Measurements from ENCODE around the gene SLFN12L. TPM values are rescaled to one million over a fixed set of nuclear protein-coding genes. Genes with fewer than 3 reads are reported as not detected.

SLFN12L gene
- total and polyA plus RNA-seq, 3 experiments from 2014 or later = 27.5 to 50.8 (median 48.8) TPM

GRCh38 chr17:35496451-35497290, 40.8 kb downstream of the SLFN12L start:
- peak overlapping the region in 7 of 8 donors; percentile 17 to 87 (median 57) for H3K27ac Mint-ChIP-seq

GRCh38 chr17:35493040-35493439, 44.4 kb downstream of the SLFN12L start:
- H3K4me3 ChIP-seq (ENCODE audit: low read length) = no peak overlapping the region
- ChIA-PET CTCF (interaction anchor here (0.6 kb wide), 1 partner anchor 42 kb away, joined by 4 read pairs; no protein-coding TSS in a partner anchor), POLR2A (no interaction called here)
- Mint-ChIP-seq H3K36me3 (peaks cover 0 to 71% (median 22%) of the 10 kb centered on the region in 3 donors), H3K27me3 (no peaks in the 10 kb centered on the region), H3K4me3 (no peak overlapping the region), H3K4me1 (peaks cover 66 to 89% (median 79%) of the 10 kb centered on the region in 3 donors), H3K9me3 (no peaks in the 10 kb centered on the region), H3K27ac (peak overlapping the region in 7 of 8 donors; percentile 40 to 84 (median 71))
- H3K9me3 ChIP-seq (ENCODE audit: low read length) = no peaks in the 10 kb centered on the region
- H3K4me1 ChIP-seq (ENCODE audit: insufficient read depth, low read length) = peaks cover 19% of the 10 kb centered on the region
- H3K27ac ChIP-seq (ENCODE audit: low read depth, low read length) = no peak overlapping the region
- H3K27me3 ChIP-seq (ENCODE audit: insufficient read depth, low read length, poor library complexity, severe bottlenecking) = no peaks in the 10 kb centered on the region
- no peak for DNase-seq
- H3K36me3 ChIP-seq (ENCODE audit: insufficient read depth, low read length) = no peaks in the 10 kb centered on the region

More at GRCh38 chr17:35496451-35497290, 40.8 kb downstream of the SLFN12L start:
- no peak for DNase-seq
- Histone ChIP-seq H3K36me3 (ENCODE audit: insufficient read depth, low read length) (peaks cover 5% of the 10 kb centered on the region), H3K27me3 (ENCODE audit: insufficient read depth, low read length, poor library complexity, severe bottlenecking) (no peaks in the 10 kb centered on the region), H3K4me1 (ENCODE audit: insufficient read depth, low read length) (peaks cover 23% of the 10 kb centered on the region), H3K27ac (ENCODE audit: low read depth, low read length) (no peak overlapping the region), H3K4me3 (ENCODE audit: low read length) (no peak overlapping the region), H3K9me3 (ENCODE audit: low read length) (no peaks in the 10 kb centered on the region)
- CTCF ChIA-PET = no interaction called here
- Mint-ChIP-seq H3K27me3 (no peaks in the 10 kb centered on the region), H3K36me3 (peaks cover 10 to 74% (median 25%) of the 10 kb centered on the region in 3 donors), H3K4me1 (peaks cover 67 to 90% (median 80%) of the 10 kb centered on the region in 3 donors), H3K4me3 (no peak overlapping the region), H3K9me3 (peaks cover 0 to 4% (median 0%) of the 10 kb centered on the region in 5 donors)
- POLR2A ChIA-PET = no interaction called here

GRCh38 chr17:35491417-35491816, 46.1 kb downstream of the SLFN12L start:
- Histone ChIP-seq H3K27me3 (ENCODE audit: insufficient read depth, low read length, poor library complexity, severe bottlenecking) (no peaks in the 10 kb centered on the region), H3K27ac (ENCODE audit: low read depth, low read length) (no peak overlapping the region), H3K9me3 (ENCODE audit: low read length) (no peaks in the 10 kb centered on the region), H3K4me1 (ENCODE audit: insufficient read depth, low read length) (peaks cover 25% of the 10 kb centered on the region), H3K36me3 (ENCODE audit: insufficient read depth, low read length) (no peaks in the 10 kb centered on the region), H3K4me3 (ENCODE audit: low read length) (no peak overlapping the region)
- Mint-ChIP-seq H3K4me1 (peaks cover 69 to 88% (median 84%) of the 10 kb centered on the region in 3 donors), H3K4me3 (peak overlapping the region in 1 of 7 donors; percentile 38), H3K27ac (peak overlapping the region; percentile 35 to 87 (median 74)), H3K9me3 (no peaks in the 10 kb centered on the region), H3K36me3 (peaks cover 0 to 72% (median 21%) of the 10 kb centered on the region in 3 donors), H3K27me3 (no peaks in the 10 kb centered on the region)
- ChIA-PET CTCF (interaction anchor here (1.0 to 1.1 kb wide), 2 partner anchors 11 to 179 kb away, joined by 3 to 5 read pairs; no protein-coding TSS in a partner anchor), POLR2A (no interaction called here)
- DNase-seq = no peak

GRCh38 chr17:35489944-35490343, 47.5 kb downstream of the SLFN12L start:
- CTCF ChIA-PET = interaction anchor here (1.1 kb wide), 1 partner anchor 10 kb away, joined by 5 read pairs; no protein-coding TSS in a partner anchor
- Mint-ChIP-seq H3K9me3 (no peaks in the 10 kb centered on the region), H3K4me1 (peaks cover 80 to 94% (median 92%) of the 10 kb centered on the region in 3 donors), H3K4me3 (peak overlapping the region in 1 of 7 donors; percentile 55), H3K36me3 (peaks cover 0 to 82% (median 27%) of the 10 kb centered on the region in 3 donors), H3K27me3 (no peaks in the 10 kb centered on the region), H3K27ac (peak overlapping the region in 6 of 8 donors; percentile 48 to 87 (median 68))
- POLR2A ChIA-PET = no interaction called here
- H3K27me3 ChIP-seq (ENCODE audit: insufficient read depth, low read length, poor library complexity, severe bottlenecking) = no peaks in the 10 kb centered on the region
- H3K9me3 ChIP-seq (ENCODE audit: low read length) = no peaks in the 10 kb centered on the region
- no peak overlapping the region for H3K27ac ChIP-seq (ENCODE audit: low read depth, low read length)
- H3K36me3 ChIP-seq (ENCODE audit: insufficient read depth, low read length) = no peaks in the 10 kb centered on the region
- DNase-seq = no peak
- H3K4me3 ChIP-seq (ENCODE audit: low read length) = no peak overlapping the region
- peaks cover 32% of the 10 kb centered on the region for H3K4me1 ChIP-seq (ENCODE audit: insufficient read depth, low read length)

GRCh38 chr17:35488991-35489390, 48.5 kb downstream of the SLFN12L start:
- Mint-ChIP-seq H3K36me3 (peaks cover 6 to 86% (median 31%) of the 10 kb centered on the region in 3 donors), H3K27ac (peak overlapping the region; percentile 61 to 99 (median 86)), H3K4me3 (peak overlapping the region; percentile 38 to 100 (median 95)), H3K9me3 (no peaks in the 10 kb centered on the region), H3K4me1 (peaks cover 85 to 96% (median 94%) of the 10 kb centered on the region in 3 donors), H3K27me3 (no peaks in the 10 kb centered on the region)
- POLR2A ChIA-PET = interaction anchor here (3.2 kb wide), 2 partner anchors 44 to 47 kb away, joined by 13 to 27 read pairs; partner anchors contain the start of gene SLFN12L
- Histone ChIP-seq H3K27me3 (ENCODE audit: insufficient read depth, low read length, poor library complexity, severe bottlenecking) (no peaks in the 10 kb centered on the region), H3K27ac (ENCODE audit: low read depth, low read length) (no peak overlapping the region), H3K4me3 (ENCODE audit: low read length) (no peak overlapping the region), H3K9me3 (ENCODE audit: low read length) (no peaks in the 10 kb centered on the region), H3K36me3 (ENCODE audit: insufficient read depth, low read length) (peaks cover 4% of the 10 kb centered on the region), H3K4me1 (ENCODE audit: insufficient read depth, low read length) (peaks cover 37% of the 10 kb centered on the region)
- no peak for DNase-seq
- CTCF ChIA-PET = interaction anchor here (1.0 to 3.4 kb wide), 10 partner anchors 10 to 246 kb away, joined by 3 to 43 read pairs (median 8); partner anchors contain the start of genes SLFN12L and SLFN5

GRCh38 chr17:35486920-35487732, 50.4 kb downstream of the SLFN12L start:
- Mint-ChIP-seq H3K27me3 (no peaks in the 10 kb centered on the region), H3K36me3 (peaks cover 8 to 87% (median 27%) of the 10 kb centered on the region in 3 donors), H3K27ac (peak overlapping the region; percentile 87 to 100 (median 96)), H3K4me1 (peaks cover 81 to 92% (median 88%) of the 10 kb centered on the region in 3 donors), H3K9me3 (no peaks in the 10 kb centered on the region), H3K4me3 (peak overlapping the region; percentile 84 to 100 (median 98))
- H3K4me1 ChIP-seq (ENCODE audit: insufficient read depth, low read length) = peaks cover 31% of the 10 kb centered on the region
- peak overlapping the region; percentile 92 for H3K4me3 ChIP-seq (ENCODE audit: low read length)
- peaks cover 4% of the 10 kb centered on the region for H3K36me3 ChIP-seq (ENCODE audit: insufficient read depth, low read length)
- H3K27me3 ChIP-seq (ENCODE audit: insufficient read depth, low read length, poor library complexity, severe bottlenecking) = no peaks in the 10 kb centered on the region
- ChIA-PET POLR2A (interaction anchor here (0.6 to 3.2 kb wide), 13 partner anchors 31 to 317 kb away, joined by 3 to 27 read pairs (median 8); partner anchors contain the start of genes PEX12, SLFN11, SLFN12 and SLFN12L), CTCF (interaction anchor here (0.8 to 3.4 kb wide), 21 partner anchors 7 to 326 kb away, joined by 3 to 43 read pairs (median 4); partner anchors contain the start of gene SLFN12L)
- H3K9me3 ChIP-seq (ENCODE audit: low read length) = no peaks in the 10 kb centered on the region
- H3K27ac ChIP-seq (ENCODE audit: low read depth, low read length) = peak overlapping the region; percentile 85
- peak; percentile 55 to 84 (median 71) for DNase-seq

GRCh38 chr17:35479271-35479670, 58.2 kb downstream of the SLFN12L start:
- DNase-seq = no peak
- Histone ChIP-seq H3K27me3 (ENCODE audit: insufficient read depth, low read length, poor library complexity, severe bottlenecking) (no peaks in the 10 kb centered on the region), H3K27ac (ENCODE audit: low read depth, low read length) (no peak overlapping the region), H3K4me3 (ENCODE audit: low read length) (no peak overlapping the region), H3K9me3 (ENCODE audit: low read length) (no peaks in the 10 kb centered on the region), H3K4me1 (ENCODE audit: insufficient read depth, low read length) (peaks cover 4% of the 10 kb centered on the region), H3K36me3 (ENCODE audit: insufficient read depth, low read length) (peaks cover 15% of the 10 kb centered on the region)
- POLR2A ChIA-PET = no interaction called here
- Mint-ChIP-seq H3K27ac (peak overlapping the region in 5 of 8 donors; percentile 7 to 91 (median 52)), H3K36me3 (peaks cover 43 to 88% (median 51%) of the 10 kb centered on the region in 3 donors), H3K4me1 (peaks cover 63 to 86% (median 67%) of the 10 kb centered on the region in 3 donors), H3K27me3 (no peaks in the 10 kb centered on the region), H3K9me3 (no peaks in the 10 kb centered on the region), H3K4me3 (peak overlapping the region in 1 of 7 donors; percentile 3)
- CTCF ChIA-PET = interaction anchor here (2.0 kb wide), 1 partner anchor 11 kb away, joined by 5 read pairs; no protein-coding TSS in a partner anchor
